GM12878 (cell line): Measurements from ENCODE around the gene LRRN2. TPM values are rescaled to one million over a fixed set of nuclear protein-coding genes. Genes with fewer than 3 reads are reported as not detected.

Source experiments
- ATAC-seq: fragments of 200-7000 bp; cut with Tn5 transposase; 3 replicates; pipeline ENCODE4 v1.9.1; 2020; ENCODE audit warnings: mild to moderate bottlenecking, moderate library complexity
- BruUV-seq: library from RNA; stranded (reverse); fragments of 400-500 nt; replicated peaks from 2 replicates; lab custom pipeline; 2021; lab: Mats Ljungman, UMichigan
- CTCF ChIA-PET: fragments of 300-600 bp; sonication (Branson Sonifier 250); formaldehyde crosslinking; extraction: SDS; loops from one replicate; lab custom pipeline; 2021; ENCODE audit warnings: inconsistent platforms; lab: Yijun Ruan, JAX
- POLR2A ChIA-PET: fragments of 350-600 bp; formaldehyde crosslinking; extraction: SDS; loops from one replicate; lab custom pipeline; 2021; ENCODE audit warnings: inconsistent platforms; lab: Charles Lee
- RAD21 ChIA-PET: fragments of 300-600 bp; sonication (Branson Sonifier 250); formaldehyde crosslinking; loops from one replicate; lab custom pipeline; 2023; ENCODE audit warnings: antibody characterized with exemption; ENCODE audit not compliant: unreplicated experiment; lab: Charles Lee
- SMC1A ChIA-PET: fragments of 300-600 bp; sonication (Branson Sonifier 250); formaldehyde crosslinking; loops from one replicate; lab custom pipeline; 2023; ENCODE audit not compliant: unreplicated experiment, uncharacterized antibody; lab: Charles Lee
- DNase-seq: peaks from one replicate; pipeline ENCODE4 v3.0.0-alpha.2; 2011; ENCODE audit warnings: low read depth, low spot score
- FAIRE-seq: peaks from 3 replicates; lab custom pipeline; 2011; peaks lifted over from hg19 to GRCh38; lab: Jason Lieb, UNC
- H2AFZ ChIP-seq: 2 replicates; pipeline ENCODE4 v1.6.0; 2011; ENCODE audit warnings: low read depth, low read length, control low read depth; ENCODE audit not compliant: control insufficient read depth
- H3K27ac ChIP-seq: 2 replicates; pipeline ENCODE4 v1.5.1; 2011; ENCODE audit warnings: control low read depth; ENCODE audit not compliant: control insufficient read depth, insufficient read depth
- H3K27me3 ChIP-seq, 2 experiments: replicated peaks in 1 of 2; 2 replicates each; pipeline versions ENCODE4 v1.6.0 to v1.6.1; 2011; ENCODE audit warnings: low read length in 1 of 2; ENCODE audit not compliant: control insufficient read depth in 2 of 2, insufficient read depth in 2 of 2
- H3K36me3 ChIP-seq, 2 experiments: 2 replicates each; pipeline ENCODE4 v1.5.1; 2011; ENCODE audit warnings: low read length in 1 of 2; ENCODE audit not compliant: control insufficient read depth in 2 of 2, insufficient read depth in 2 of 2
- H3K4me1 ChIP-seq: 2 replicates; pipeline ENCODE4 v1.6.1; 2011; ENCODE audit warnings: mild to moderate bottlenecking, low read length, moderate library complexity, mixed read lengths; ENCODE audit not compliant: control insufficient read depth, insufficient read depth
- H3K4me2 ChIP-seq: 2 replicates; pipeline ENCODE4 v1.6.0; 2011; ENCODE audit warnings: control low read depth; ENCODE audit not compliant: control insufficient read depth, insufficient read depth
- H3K4me3 ChIP-seq: fragments of 200-600 bp; sonication (generic); 2 replicates; pipeline ENCODE4 v1.5.1; 2016
- H3K79me2 ChIP-seq: 2 replicates; pipeline ENCODE4 v1.6.0; 2011; ENCODE audit warnings: low read length; ENCODE audit not compliant: control insufficient read depth, insufficient read depth
- H3K9ac ChIP-seq: 2 replicates; pipeline ENCODE4 v1.8.0; 2011; ENCODE audit warnings: low read length, control low read depth, mixed read lengths; ENCODE audit not compliant: control insufficient read depth, insufficient read depth
- H3K9me3 ChIP-seq: replicated peaks from 3 replicates; pipeline ENCODE4 v1.5.1; 2011; ENCODE audit warnings: mild to moderate bottlenecking, low read length; ENCODE audit not compliant: control insufficient read depth, insufficient read depth
- H4K20me1 ChIP-seq: 2 replicates; pipeline ENCODE4 v1.6.0; 2011; ENCODE audit not compliant: control insufficient read depth, insufficient read depth
- BHLHE40 ChIP-seq, 2 experiments: fragments of 450-650 bp in 1 of 2; IDR thresholded peaks; 2 replicates each; pipeline ENCODE4 v1.6.1; 2011 to 2017; ENCODE audit warnings: low read depth in 2 of 2, borderline replicate concordance in 1 of 2, improper control_type of control experiment in 1 of 2, low read length in 1 of 2, mild to moderate bottlenecking in 1 of 2
- CREM ChIP-seq: IDR thresholded peaks from 2 replicates; pipeline ENCODE4 v1.6.1; 2014; ENCODE audit warnings: antibody characterized with exemption, low read depth
- DPF2 ChIP-seq: fragments of 450-650 bp; IDR thresholded peaks from 2 replicates; pipeline ENCODE4 v1.6.1; 2017; ENCODE audit warnings: mild to moderate bottlenecking
- PBX3 ChIP-seq: IDR thresholded peaks from 2 replicates; pipeline ENCODE4 v1.6.1; 2011; ENCODE audit warnings: mild to moderate bottlenecking, low read depth, low read length, moderate library complexity; ENCODE audit not compliant: insufficient replicate concordance
- POLR2AphosphoS2 ChIP-seq: IDR thresholded peaks from 2 replicates; pipeline ENCODE4 v1.6.1; 2011; ENCODE audit warnings: low read depth, mild to moderate bottlenecking, low read length, improper control_type of control experiment, moderate library complexity
- SUZ12 ChIP-seq: fragments of 200-600 bp; sonication (generic); IDR thresholded peaks from one replicate; pipeline ENCODE4 v1.6.1; 2018; ENCODE audit warnings: antibody characterized with exemption, mild to moderate bottlenecking; ENCODE audit not compliant: unreplicated experiment
- WGBS: methylation state at CpG from one replicate; pipeline ENCODE4 v1.1.6; 2016; ENCODE audit warnings: low lambda C conversion rate; ENCODE audit not compliant: insufficient replicate concordance, insufficient coverage; ENCODE audit errors: missing lambda C conversion rate; 5-methylcytosine and 5-hydroxymethylcytosine counted together
- in situ Hi-C: fragments of 300-500 bp; cut with MboI; formaldehyde crosslinking; loops from 9 replicates; pipeline ENCODE4 v1.14.3; 2018; ENCODE audit warnings: mixed read lengths
- intact Hi-C: fragments of 100-400 bp; cut with micrococcal nuclease; formaldehyde crosslinking; loops from one replicate; pipeline ENCODE4 v1.14.2; 2022; ENCODE audit not compliant: unreplicated experiment
- polyA plus RNA-seq, 11 experiments: library from polyadenylated mRNA; depleted of rRNA in 4 of 11; unstranded in 6 of 11; stranded (reverse) in 5 of 11; fragments of >200 nt; fragmentation: Nextera tagmentation in 4 of 11; fragmentation: Illumina TruSeq in 1 of 11; extraction: Ambion mirVana in 4 of 11; extraction: Trizol in 1 of 11; gene quantifications; 1 replicate in 1 of 11; 2 replicates in 10 of 11; pipeline versions ENCODE4 v1.2.1 to v1.2.3, GENCODE V29; 2011 to 2016; ENCODE audit warnings: inconsistent platforms in 2 of 11, missing spikeins in 2 of 11, low read depth in 1 of 11
- total RNA-seq, 4 experiments: library from RNA; depleted of rRNA in 3 of 4; stranded (reverse); fragments of >200 nt in 3 of 4; fragmentation: Illumina TruSeq in 1 of 4; extraction: Trizol in 1 of 4; gene quantifications; 2 replicates each; pipeline versions ENCODE4 v1.2.1 to v1.2.3, GENCODE V29; 2013 to 2021
- TF ChIP-seq, protein P1 (sequence below): IDR thresholded peaks from 2 replicates; pipeline ENCODE4 v1.6.1; 2011; ENCODE audit warnings: low read depth, low read length, improper control_type of control experiment, borderline replicate concordance
- TF ChIP-seq, protein P2 (sequence below): IDR thresholded peaks from 2 replicates; pipeline ENCODE4 v1.6.1; 2012; ENCODE audit warnings: mild to moderate bottlenecking, low read depth, low read length

LRRN2 gene
- total and polyA plus RNA-seq, 10 of the 15 experiments (the other 5 are each of a cell fraction or from before 2014, with no cell fraction given): not detected

DNA sequence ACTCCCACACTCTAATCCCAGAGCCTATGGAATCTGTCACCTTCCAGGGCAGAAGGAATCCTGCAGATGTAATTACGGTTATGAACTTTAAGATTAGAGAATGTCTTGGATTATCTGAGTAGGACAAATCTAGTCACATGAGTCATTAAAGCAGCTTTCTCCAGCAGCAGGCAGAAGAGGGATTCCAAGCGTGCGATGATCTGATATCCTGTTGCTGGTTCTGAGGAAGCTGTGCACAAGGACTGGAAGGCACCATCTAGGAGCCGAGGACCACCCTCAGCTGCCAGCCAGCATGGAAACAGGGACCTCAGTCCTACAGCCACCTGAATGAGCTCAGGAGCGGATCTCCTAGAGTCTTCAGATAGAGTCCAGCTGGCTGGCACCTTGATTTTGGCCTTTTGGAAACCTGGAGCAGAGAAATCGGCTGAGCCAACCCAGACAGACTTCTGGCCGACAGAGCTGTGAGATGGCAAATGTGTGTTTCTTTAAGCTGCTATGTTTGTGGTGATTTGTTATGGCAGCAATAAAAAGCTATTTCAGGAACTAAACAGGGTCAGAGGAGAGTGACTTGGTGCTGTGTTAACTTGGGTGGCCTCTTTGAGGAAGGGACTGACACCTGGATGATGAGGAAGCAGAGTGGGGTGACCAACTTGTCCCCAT is 34.5 kb downstream of the LRRN2 start:
- Histone ChIP-seq H3K79me2 (no peaks in the 10 kb centered on the region), H3K4me3 (no peak overlapping the region), H3K27me3 (no peaks in the 10 kb centered on the region; a peak in 3 of 4 replicates), H3K9me3 (no peaks in the 10 kb centered on the region), H3K36me3 (no peaks in the 10 kb centered on the region), H4K20me1 (no peaks in the 10 kb centered on the region), H3K4me2 (no peak overlapping the region), H3K27ac (no peak overlapping the region), H3K4me1 (no peaks in the 10 kb centered on the region; the same call in 1 of the 2 replicates), H3K9ac (no peak overlapping the region), H2AFZ (no peak overlapping the region)
- ChIA-PET RAD21 (interaction anchor here (0.8 kb wide), 1 partner anchor 85 kb away, joined by 3 read pairs; no protein-coding TSS in a partner anchor), CTCF (interaction anchor here (2.0 kb wide), 1 partner anchor 156 kb away, joined by 5 read pairs; no protein-coding TSS in a partner anchor), SMC1A (no interaction called here), POLR2A (no interaction called here)
- ATAC-seq (no peak), DNase-seq (no peak), FAIRE-seq (no peak)
- BruUV-seq: no TSS peak
- in situ Hi-C loops (no loop called here), intact Hi-C loops (no loop called here)
- TF ChIP-seq SUZ12: no peak
- TF ChIP-seq CREM: no peak
- 47% methylated on average over 7 of the region's 7 CpGs for WGBS

DNA sequence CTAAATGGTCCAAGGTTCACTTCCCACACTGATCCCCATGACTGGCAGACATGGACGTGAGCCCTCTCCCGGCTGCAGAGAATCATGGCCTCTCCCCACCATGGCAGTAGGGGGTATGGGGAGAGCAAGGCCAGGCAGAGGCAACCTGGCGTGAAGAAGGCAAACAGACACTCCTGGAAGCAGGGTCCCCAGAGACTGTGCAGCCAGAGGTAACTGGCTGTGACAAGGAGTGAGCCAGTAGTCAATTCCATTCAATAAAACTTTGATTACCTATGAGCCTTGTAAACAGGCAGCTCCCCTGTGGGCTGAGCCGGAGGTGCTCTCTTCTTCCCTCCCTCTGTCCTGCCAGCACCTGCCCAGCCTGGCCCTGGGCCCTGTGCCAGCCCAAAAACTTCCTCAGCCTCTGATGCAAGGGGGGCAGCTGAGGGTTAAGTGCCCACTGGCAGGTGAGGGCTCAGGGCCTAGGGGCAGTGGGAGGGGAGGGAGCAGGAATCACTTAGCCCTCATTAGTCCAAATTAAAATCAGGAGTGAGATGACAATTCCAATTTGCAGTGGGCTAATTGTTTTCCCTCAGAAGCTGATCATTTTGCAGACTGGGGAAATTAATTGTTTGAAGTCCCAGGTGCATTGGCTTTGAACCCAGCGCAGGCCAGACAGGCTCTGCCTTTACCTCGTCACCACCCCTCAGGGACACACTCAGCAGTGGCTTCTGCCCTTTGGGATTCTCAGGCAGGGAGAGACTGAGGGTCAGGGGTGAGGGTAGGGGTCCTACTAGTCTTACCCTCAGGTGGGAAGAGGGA is 35.6 kb downstream of the LRRN2 start:
- no peak overlapping the region for H3K9ac ChIP-seq
- DNase-seq: no peak
- no peak overlapping the region for H3K27ac ChIP-seq
- CTCF ChIA-PET: interaction anchor here (0.6 to 2.0 kb wide), 2 partner anchors 66 to 157 kb away, joined by 3 to 5 read pairs; no protein-coding TSS in a partner anchor
- no peaks in the 10 kb centered on the region; the same call in 1 of the 2 replicates for H3K4me1 ChIP-seq
- SMC1A ChIA-PET: no interaction called here
- in situ Hi-C loops (no loop called here), intact Hi-C loops (no loop called here)
- H3K9me3 ChIP-seq: no peaks in the 10 kb centered on the region
- no peak for FAIRE-seq
- no peak overlapping the region for H3K4me3 ChIP-seq
- no TSS peak for BruUV-seq
- POLR2A ChIA-PET: no interaction called here
- RAD21 ChIA-PET: no interaction called here
- WGBS: 23% methylated on average over 6 of the region's 6 CpGs
- H2AFZ ChIP-seq: no peak overlapping the region
- no peaks in the 10 kb centered on the region; a peak in 3 of 4 replicates for H3K27me3 ChIP-seq
- no peak for ATAC-seq
- no peak overlapping the region for H3K4me2 ChIP-seq
- no peaks in the 10 kb centered on the region for H3K79me2 ChIP-seq
- no peaks in the 10 kb centered on the region for H4K20me1 ChIP-seq
- H3K36me3 ChIP-seq: no peaks in the 10 kb centered on the region
- TF ChIP-seq POLR2AphosphoS2: no peak
- TF ChIP-seq, protein P1, sequence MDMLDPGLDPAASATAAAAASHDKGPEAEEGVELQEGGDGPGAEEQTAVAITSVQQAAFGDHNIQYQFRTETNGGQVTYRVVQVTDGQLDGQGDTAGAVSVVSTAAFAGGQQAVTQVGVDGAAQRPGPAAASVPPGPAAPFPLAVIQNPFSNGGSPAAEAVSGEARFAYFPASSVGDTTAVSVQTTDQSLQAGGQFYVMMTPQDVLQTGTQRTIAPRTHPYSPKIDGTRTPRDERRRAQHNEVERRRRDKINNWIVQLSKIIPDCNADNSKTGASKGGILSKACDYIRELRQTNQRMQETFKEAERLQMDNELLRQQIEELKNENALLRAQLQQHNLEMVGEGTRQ: no peak
- TF ChIP-seq BHLHE40 (IDR thresholded peaks at IDR 0.05; ENCODE audit: borderline replicate concordance in 1 of 2, low read depth in 2 of 2, low read length in 1 of 2): no peak
- TF ChIP-seq, protein P2, sequence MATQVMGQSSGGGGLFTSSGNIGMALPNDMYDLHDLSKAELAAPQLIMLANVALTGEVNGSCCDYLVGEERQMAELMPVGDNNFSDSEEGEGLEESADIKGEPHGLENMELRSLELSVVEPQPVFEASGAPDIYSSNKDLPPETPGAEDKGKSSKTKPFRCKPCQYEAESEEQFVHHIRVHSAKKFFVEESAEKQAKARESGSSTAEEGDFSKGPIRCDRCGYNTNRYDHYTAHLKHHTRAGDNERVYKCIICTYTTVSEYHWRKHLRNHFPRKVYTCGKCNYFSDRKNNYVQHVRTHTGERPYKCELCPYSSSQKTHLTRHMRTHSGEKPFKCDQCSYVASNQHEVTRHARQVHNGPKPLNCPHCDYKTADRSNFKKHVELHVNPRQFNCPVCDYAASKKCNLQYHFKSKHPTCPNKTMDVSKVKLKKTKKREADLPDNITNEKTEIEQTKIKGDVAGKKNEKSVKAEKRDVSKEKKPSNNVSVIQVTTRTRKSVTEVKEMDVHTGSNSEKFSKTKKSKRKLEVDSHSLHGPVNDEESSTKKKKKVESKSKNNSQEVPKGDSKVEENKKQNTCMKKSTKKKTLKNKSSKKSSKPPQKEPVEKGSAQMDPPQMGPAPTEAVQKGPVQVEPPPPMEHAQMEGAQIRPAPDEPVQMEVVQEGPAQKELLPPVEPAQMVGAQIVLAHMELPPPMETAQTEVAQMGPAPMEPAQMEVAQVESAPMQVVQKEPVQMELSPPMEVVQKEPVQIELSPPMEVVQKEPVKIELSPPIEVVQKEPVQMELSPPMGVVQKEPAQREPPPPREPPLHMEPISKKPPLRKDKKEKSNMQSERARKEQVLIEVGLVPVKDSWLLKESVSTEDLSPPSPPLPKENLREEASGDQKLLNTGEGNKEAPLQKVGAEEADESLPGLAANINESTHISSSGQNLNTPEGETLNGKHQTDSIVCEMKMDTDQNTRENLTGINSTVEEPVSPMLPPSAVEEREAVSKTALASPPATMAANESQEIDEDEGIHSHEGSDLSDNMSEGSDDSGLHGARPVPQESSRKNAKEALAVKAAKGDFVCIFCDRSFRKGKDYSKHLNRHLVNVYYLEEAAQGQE: no peak
- TF ChIP-seq PBX3: no peak
- TF ChIP-seq DPF2: no peak
